Measurements from ENCODE around the gene TMPRSS11D. TPM values are rescaled to one million over a fixed set of nuclear protein-coding genes. Genes with fewer than 3 reads are reported as not detected.

Gene TMPRSS11D
- total and polyA plus RNA-seq, 3 experiments from 2014 or later = not detected

GRCh38 chr4:67897686-67898085 is 13.9 kb upstream of the TMPRSS11D start:
- no peak overlapping the region for H3K4me3 Mint-ChIP-seq
- Histone ChIP-seq H3K27me3 (ENCODE audit: insufficient read depth, low read length, poor library complexity, severe bottlenecking) (no peaks in the 10 kb centered on the region), H3K36me3 (ENCODE audit: insufficient read depth, low read length) (no peaks in the 10 kb centered on the region), H3K27ac (ENCODE audit: low read depth, low read length) (no peak overlapping the region), H3K4me1 (ENCODE audit: insufficient read depth, low read length) (no peaks in the 10 kb centered on the region), H3K9me3 (ENCODE audit: low read length) (no peaks in the 10 kb centered on the region), H3K4me3 (ENCODE audit: low read length) (no peak overlapping the region)
- H3K27ac Mint-ChIP-seq = no peak overlapping the region
- no peak for DNase-seq
- no peaks in the 10 kb centered on the region for H3K9me3 Mint-ChIP-seq
- H3K36me3 Mint-ChIP-seq = no peaks in the 10 kb centered on the region
- ChIA-PET POLR2A (no interaction called here), CTCF (no interaction called here)
- no peaks in the 10 kb centered on the region for H3K27me3 Mint-ChIP-seq
- no peaks in the 10 kb centered on the region for H3K4me1 Mint-ChIP-seq

- Mint-ChIP-seq H3K4me1 (no peaks in the 10 kb centered on the region), H3K36me3 (no peaks in the 10 kb centered on the region), H3K9me3 (no peaks in the 10 kb centered on the region), H3K27me3 (no peaks in the 10 kb centered on the region), H3K27ac (no peak overlapping the region), H3K4me3 (no peak overlapping the region)
- CTCF ChIA-PET = no interaction called here
- Histone ChIP-seq H3K27me3 (ENCODE audit: insufficient read depth, low read length, poor library complexity, severe bottlenecking) (no peaks in the 10 kb centered on the region), H3K27ac (ENCODE audit: low read depth, low read length) (no peak overlapping the region), H3K4me1 (ENCODE audit: insufficient read depth, low read length) (no peaks in the 10 kb centered on the region), H3K9me3 (ENCODE audit: low read length) (no peaks in the 10 kb centered on the region), H3K36me3 (ENCODE audit: insufficient read depth, low read length) (no peaks in the 10 kb centered on the region), H3K4me3 (ENCODE audit: low read length) (no peak overlapping the region)
- POLR2A ChIA-PET = no interaction called here
- DNase-seq = no peak
These were observed 12.7 kb upstream of the TMPRSS11D start for GRCh38 chr4:67896421-67897065.

GRCh38 chr4:67894659-67895058 is 10.9 kb upstream of the TMPRSS11D start:
- DNase-seq = no peak
- no peaks in the 10 kb centered on the region for H3K4me1 ChIP-seq (ENCODE audit: insufficient read depth, low read length)
- Mint-ChIP-seq H3K36me3 (no peaks in the 10 kb centered on the region), H3K4me3 (no peak overlapping the region), H3K4me1 (no peaks in the 10 kb centered on the region), H3K9me3 (peaks cover 0 to 2% (median 0%) of the 10 kb centered on the region in 5 donors), H3K27ac (no peak overlapping the region), H3K27me3 (no peaks in the 10 kb centered on the region)
- H3K4me3 ChIP-seq (ENCODE audit: low read length) = no peak overlapping the region
- POLR2A ChIA-PET = no interaction called here
- H3K27me3 ChIP-seq (ENCODE audit: insufficient read depth, low read length, poor library complexity, severe bottlenecking) = no peaks in the 10 kb centered on the region
- H3K27ac ChIP-seq (ENCODE audit: low read depth, low read length) = no peak overlapping the region
- H3K36me3 ChIP-seq (ENCODE audit: insufficient read depth, low read length) = no peaks in the 10 kb centered on the region
- H3K9me3 ChIP-seq (ENCODE audit: low read length) = no peaks in the 10 kb centered on the region
- CTCF ChIA-PET = no interaction called here

GRCh38 chr4:67892905-67893304 is 9.1 kb upstream of the TMPRSS11D start:
- Histone ChIP-seq H3K4me1 (ENCODE audit: insufficient read depth, low read length) (no peaks in the 10 kb centered on the region), H3K4me3 (ENCODE audit: low read length) (no peak overlapping the region), H3K9me3 (ENCODE audit: low read length) (no peaks in the 10 kb centered on the region), H3K27ac (ENCODE audit: low read depth, low read length) (no peak overlapping the region), H3K36me3 (ENCODE audit: insufficient read depth, low read length) (no peaks in the 10 kb centered on the region), H3K27me3 (ENCODE audit: insufficient read depth, low read length, poor library complexity, severe bottlenecking) (no peaks in the 10 kb centered on the region)
- Mint-ChIP-seq H3K27ac (no peak overlapping the region), H3K4me1 (no peaks in the 10 kb centered on the region), H3K36me3 (no peaks in the 10 kb centered on the region), H3K27me3 (no peaks in the 10 kb centered on the region), H3K4me3 (no peak overlapping the region), H3K9me3 (peaks cover 0 to 2% (median 0%) of the 10 kb centered on the region in 5 donors)
- ChIA-PET POLR2A (no interaction called here), CTCF (no interaction called here)
- no peak for DNase-seq

- H3K4me1 Mint-ChIP-seq = no peaks in the 10 kb centered on the region
- H3K27ac Mint-ChIP-seq = no peak overlapping the region
- Histone ChIP-seq H3K9me3 (ENCODE audit: low read length) (no peaks in the 10 kb centered on the region), H3K4me3 (ENCODE audit: low read length) (no peak overlapping the region), H3K36me3 (ENCODE audit: insufficient read depth, low read length) (no peaks in the 10 kb centered on the region), H3K4me1 (ENCODE audit: insufficient read depth, low read length) (no peaks in the 10 kb centered on the region), H3K27ac (ENCODE audit: low read depth, low read length) (no peak overlapping the region), H3K27me3 (ENCODE audit: insufficient read depth, low read length, poor library complexity, severe bottlenecking) (no peaks in the 10 kb centered on the region)
- CTCF ChIA-PET = no interaction called here
- peaks cover 0 to 2% (median 0%) of the 10 kb centered on the region in 5 donors for H3K9me3 Mint-ChIP-seq
- DNase-seq = no peak
- POLR2A ChIA-PET = no interaction called here
- H3K36me3 Mint-ChIP-seq = no peaks in the 10 kb centered on the region
- no peak overlapping the region for H3K4me3 Mint-ChIP-seq
- H3K27me3 Mint-ChIP-seq = no peaks in the 10 kb centered on the region
These were observed 8.5 kb upstream of the TMPRSS11D start for GRCh38 chr4:67892253-67892652.

GRCh38 chr4:67891645-67892044 is 7.8 kb upstream of the TMPRSS11D start:
- Mint-ChIP-seq H3K36me3 (no peaks in the 10 kb centered on the region), H3K4me1 (no peaks in the 10 kb centered on the region), H3K4me3 (peak overlapping the region in 1 of 7 donors; percentile 10), H3K27me3 (no peaks in the 10 kb centered on the region), H3K27ac (no peak overlapping the region), H3K9me3 (peaks cover 0 to 2% (median 0%) of the 10 kb centered on the region in 5 donors)
- no peaks in the 10 kb centered on the region for H3K9me3 ChIP-seq (ENCODE audit: low read length)
- ChIA-PET POLR2A (no interaction called here), CTCF (no interaction called here)
- no peaks in the 10 kb centered on the region for H3K27me3 ChIP-seq (ENCODE audit: insufficient read depth, low read length, poor library complexity, severe bottlenecking)
- DNase-seq = no peak
- no peak overlapping the region for H3K27ac ChIP-seq (ENCODE audit: low read depth, low read length)
- H3K4me3 ChIP-seq (ENCODE audit: low read length) = no peak overlapping the region
- H3K4me1 ChIP-seq (ENCODE audit: insufficient read depth, low read length) = no peaks in the 10 kb centered on the region
- no peaks in the 10 kb centered on the region for H3K36me3 ChIP-seq (ENCODE audit: insufficient read depth, low read length)

- Histone ChIP-seq H3K27ac (ENCODE audit: low read depth, low read length) (no peak overlapping the region), H3K27me3 (ENCODE audit: insufficient read depth, low read length, poor library complexity, severe bottlenecking) (no peaks in the 10 kb centered on the region), H3K4me1 (ENCODE audit: insufficient read depth, low read length) (no peaks in the 10 kb centered on the region), H3K36me3 (ENCODE audit: insufficient read depth, low read length) (no peaks in the 10 kb centered on the region), H3K4me3 (ENCODE audit: low read length) (no peak overlapping the region), H3K9me3 (ENCODE audit: low read length) (no peaks in the 10 kb centered on the region)
- Mint-ChIP-seq H3K36me3 (no peaks in the 10 kb centered on the region), H3K9me3 (peaks cover 0 to 4% (median 0%) of the 10 kb centered on the region in 5 donors), H3K27ac (no peak overlapping the region), H3K27me3 (peaks cover 3% of the 10 kb centered on the region in 2 donors), H3K4me1 (no peaks in the 10 kb centered on the region), H3K4me3 (no peak overlapping the region)
- CTCF ChIA-PET = no interaction called here
- no peak for DNase-seq
- POLR2A ChIA-PET = no interaction called here
These were observed 2.5 kb upstream of the TMPRSS11D start for GRCh38 chr4:67886281-67886680.

- Histone ChIP-seq H3K27ac (ENCODE audit: low read depth, low read length) (no peak overlapping the region), H3K4me1 (ENCODE audit: insufficient read depth, low read length) (no peaks in the 10 kb centered on the region), H3K9me3 (ENCODE audit: low read length) (no peaks in the 10 kb centered on the region), H3K27me3 (ENCODE audit: insufficient read depth, low read length, poor library complexity, severe bottlenecking) (no peaks in the 10 kb centered on the region), H3K36me3 (ENCODE audit: insufficient read depth, low read length) (no peaks in the 10 kb centered on the region), H3K4me3 (ENCODE audit: low read length) (no peak overlapping the region)
- Mint-ChIP-seq H3K36me3 (no peaks in the 10 kb centered on the region), H3K27me3 (peaks cover 3% of the 10 kb centered on the region in 2 donors), H3K4me3 (no peak overlapping the region), H3K27ac (no peak overlapping the region), H3K9me3 (peaks cover 0 to 4% (median 0%) of the 10 kb centered on the region in 5 donors), H3K4me1 (no peaks in the 10 kb centered on the region)
- DNase-seq = no peak
- CTCF ChIA-PET = no interaction called here
- POLR2A ChIA-PET = no interaction called here
These were observed 2.0 kb upstream of the TMPRSS11D start for GRCh38 chr4:67885762-67886161.

- no peak overlapping the region for H3K4me3 ChIP-seq (ENCODE audit: low read length)
- POLR2A ChIA-PET = no interaction called here
- Mint-ChIP-seq H3K27me3 (peaks cover 3% of the 10 kb centered on the region in 2 donors), H3K27ac (no peak overlapping the region), H3K4me3 (no peak overlapping the region), H3K9me3 (peaks cover 0 to 3% (median 0%) of the 10 kb centered on the region in 5 donors), H3K4me1 (no peaks in the 10 kb centered on the region), H3K36me3 (no peaks in the 10 kb centered on the region)
- DNase-seq = no peak
- CTCF ChIA-PET = no interaction called here
- no peaks in the 10 kb centered on the region for H3K27me3 ChIP-seq (ENCODE audit: insufficient read depth, low read length, poor library complexity, severe bottlenecking)
- no peaks in the 10 kb centered on the region for H3K4me1 ChIP-seq (ENCODE audit: insufficient read depth, low read length)
- no peaks in the 10 kb centered on the region for H3K9me3 ChIP-seq (ENCODE audit: low read length)
- no peaks in the 10 kb centered on the region for H3K36me3 ChIP-seq (ENCODE audit: insufficient read depth, low read length)
- H3K27ac ChIP-seq (ENCODE audit: low read depth, low read length) = no peak overlapping the region
These were observed 899 bp upstream of the TMPRSS11D start for GRCh38 chr4:67884701-67885100.

Measured in CD8-positive, alpha-beta memory T cell (primary cell).